ENCODE measurements around the gene KLK8. TPM values are rescaled to one million over a fixed set of nuclear protein-coding genes. Genes with fewer than 3 reads are reported as not detected.

The KLK8 gene
- polyA plus RNA-seq, 3 donors from 2014 or later, result not detected

DNA sequence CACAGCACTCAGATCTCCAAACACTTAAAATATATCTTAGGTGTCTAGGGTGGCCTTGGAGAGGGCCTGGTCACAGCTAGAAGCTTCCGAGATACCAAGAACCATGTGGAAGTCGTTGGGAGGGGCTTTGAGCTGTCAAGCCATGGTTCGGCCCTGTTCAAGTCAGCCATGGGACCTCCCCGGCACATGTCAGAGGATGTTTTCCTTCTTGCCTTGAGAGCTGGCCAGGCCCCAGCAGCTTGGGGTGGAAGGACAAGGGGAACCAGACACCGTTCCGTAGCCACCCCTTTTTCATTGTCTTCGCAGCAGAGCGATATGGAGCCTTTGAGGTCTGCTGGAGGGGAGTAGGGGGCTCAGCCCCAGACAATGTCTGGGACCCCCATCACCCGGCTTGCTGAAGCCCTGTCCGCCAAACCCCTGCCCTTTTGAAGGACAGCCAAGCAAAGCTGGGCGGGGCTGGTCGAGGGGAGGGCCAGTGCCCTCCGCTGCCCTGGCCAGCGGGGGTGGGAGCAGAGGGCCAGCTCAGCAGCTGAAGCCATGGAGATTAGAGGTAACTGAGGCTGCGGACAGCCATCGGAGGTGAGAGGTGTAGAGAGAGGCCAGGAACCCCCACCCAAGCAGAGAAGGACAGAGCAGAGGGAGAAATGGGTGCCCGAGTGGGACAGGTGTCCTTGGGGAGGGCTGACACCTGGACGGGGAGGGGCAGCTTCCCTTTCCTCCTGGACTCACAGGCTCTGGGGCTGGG, 24.6 kb upstream of the KLK8 start:
- no peak overlapping the region for H3K4me3 Mint-ChIP-seq
- H3K27ac Mint-ChIP-seq, result no peak overlapping the region
- peaks cover 0 to 4% (median 0%) of the 10 kb centered on the region in 6 donors for H3K9me3 Mint-ChIP-seq
- H3K36me3 Mint-ChIP-seq, result peaks cover 0 to 4% (median 3%) of the 10 kb centered on the region in 3 donors
- H3K4me1 Mint-ChIP-seq, result peaks cover 0 to under 1% of the 10 kb centered on the region in 2 donors
- H3K27me3 Mint-ChIP-seq (ENCODE audit: low read depth in 3 of 3), result peaks cover 2 to 16% (median 14%) of the 10 kb centered on the region in 3 donors
- DNase-seq, result no peak

DNA sequence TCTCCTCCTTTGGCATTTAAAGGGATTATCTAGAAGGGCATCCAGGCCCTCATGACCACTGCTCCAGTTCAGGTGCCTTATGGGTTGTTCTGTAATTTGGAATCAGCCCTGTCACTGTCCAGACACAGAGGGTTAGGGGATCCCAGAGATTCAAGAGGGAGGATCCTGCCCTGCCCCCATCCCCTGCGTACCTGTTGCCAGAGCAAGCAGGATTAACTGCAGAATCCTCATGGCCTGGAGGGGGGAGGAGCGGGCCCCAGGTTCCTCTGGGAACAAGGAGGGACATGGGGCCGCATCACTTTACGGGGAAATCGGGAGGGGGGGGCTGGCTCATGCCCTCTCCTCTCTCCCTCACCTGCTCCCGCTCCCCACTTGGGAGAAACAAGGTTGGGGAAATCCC, 24.0 kb upstream of the KLK8 start:
- Mint-ChIP-seq H3K4me3 (no peak overlapping the region), H3K36me3 (peaks cover 0 to 4% (median 3%) of the 10 kb centered on the region in 3 donors), H3K27me3 (ENCODE audit: low read depth in 3 of 3) (peaks cover 2 to 16% (median 14%) of the 10 kb centered on the region in 3 donors), H3K27ac (no peak overlapping the region), H3K4me1 (peaks cover 0 to 2% of the 10 kb centered on the region in 2 donors), H3K9me3 (peaks cover 0 to 2% (median 0%) of the 10 kb centered on the region in 6 donors)
- no peak for DNase-seq

DNA sequence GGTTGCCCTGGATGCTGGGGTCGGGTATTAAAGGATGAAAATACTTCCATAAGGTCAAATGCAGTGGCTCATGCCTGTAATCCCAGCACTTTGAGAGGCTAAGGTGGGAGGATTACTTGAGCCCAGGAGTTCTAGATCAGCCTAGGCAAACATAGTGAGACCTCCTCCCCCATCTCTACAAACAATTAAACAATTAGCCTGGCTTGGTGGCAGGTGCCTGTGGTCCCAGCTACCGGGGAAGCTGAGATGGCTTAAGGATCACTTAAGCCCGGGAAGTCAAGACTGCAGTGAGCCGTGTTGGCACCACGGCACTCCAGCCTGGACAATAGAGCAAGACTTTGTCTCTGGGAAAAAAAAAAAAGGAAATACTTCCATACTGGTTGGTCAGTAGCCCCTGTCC, 23.5 kb upstream of the KLK8 start:
- DNase-seq, result no peak
- Mint-ChIP-seq H3K27me3 (ENCODE audit: low read depth in 3 of 3) (peaks cover 6 to 16% (median 14%) of the 10 kb centered on the region in 3 donors), H3K4me3 (no peak overlapping the region), H3K36me3 (peaks cover 0 to 4% (median 3%) of the 10 kb centered on the region in 3 donors), H3K27ac (no peak overlapping the region), H3K4me1 (peaks cover 3 to 5% of the 10 kb centered on the region in 2 donors), H3K9me3 (peaks cover 0 to 2% (median 0%) of the 10 kb centered on the region in 6 donors)

DNA sequence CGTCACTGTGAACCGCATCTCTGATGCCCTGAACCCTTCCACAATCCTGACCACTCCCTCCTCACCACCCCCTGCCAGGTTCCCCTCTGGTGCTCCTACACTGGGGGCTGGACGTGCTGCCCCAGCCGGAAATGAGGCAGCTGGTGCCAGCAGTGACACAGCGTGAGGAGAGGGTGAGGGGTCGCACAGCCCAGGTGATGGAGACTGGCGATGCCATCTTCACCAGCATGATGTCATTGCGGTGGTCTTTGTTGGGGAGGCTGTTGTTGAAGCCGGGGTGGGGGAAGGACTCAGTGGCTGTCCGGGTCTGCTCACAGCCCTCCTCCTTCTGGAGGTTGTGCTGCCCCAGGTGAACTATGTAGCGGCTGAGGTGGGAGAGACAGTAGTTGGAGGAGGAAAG, 22.5 kb upstream of the KLK8 start:
- peaks cover 10 to 16% (median 13%) of the 10 kb centered on the region in 3 donors for H3K27me3 Mint-ChIP-seq (ENCODE audit: low read depth in 3 of 3)
- DNase-seq, result no peak
- H3K9me3 Mint-ChIP-seq, result peaks cover 0 to 2% (median 0%) of the 10 kb centered on the region in 6 donors
- H3K4me1 Mint-ChIP-seq, result peaks cover 6% of the 10 kb centered on the region in 2 donors
- no peak overlapping the region for H3K27ac Mint-ChIP-seq
- peaks cover 0 to 4% (median 3%) of the 10 kb centered on the region in 3 donors for H3K36me3 Mint-ChIP-seq
- H3K4me3 Mint-ChIP-seq, result no peak overlapping the region

DNA sequence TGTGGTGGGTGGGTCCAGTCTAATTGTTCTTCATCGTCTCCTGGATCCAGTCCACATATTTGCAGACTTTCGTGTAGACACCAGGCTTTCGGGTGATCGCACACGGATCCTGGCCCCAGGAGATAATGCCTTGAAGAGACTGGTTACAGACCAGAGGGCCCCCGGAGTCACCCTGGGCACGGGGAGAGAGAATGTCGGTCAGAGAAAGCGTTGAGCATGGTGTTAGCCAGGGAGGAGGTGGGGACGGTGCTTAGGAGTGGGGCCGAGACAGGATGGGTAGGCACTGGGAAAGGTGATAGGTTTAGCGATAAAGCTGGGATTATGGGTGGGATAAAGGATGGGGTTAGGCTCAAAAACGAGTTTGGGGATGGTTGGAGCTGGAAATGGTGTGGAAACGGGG, 21.1 kb upstream of the KLK8 start:
- H3K27ac Mint-ChIP-seq, result peak overlapping the region in 1 of 6 donors; percentile 58
- peaks cover 3 to 7% (median 4%) of the 10 kb centered on the region in 3 donors for H3K36me3 Mint-ChIP-seq
- H3K4me3 Mint-ChIP-seq, result no peak overlapping the region
- peaks cover 0 to 3% (median 0%) of the 10 kb centered on the region in 6 donors for H3K9me3 Mint-ChIP-seq
- H3K4me1 Mint-ChIP-seq, result peaks cover 14 to 19% of the 10 kb centered on the region in 2 donors
- H3K27me3 Mint-ChIP-seq (ENCODE audit: low read depth in 3 of 3), result peaks cover 13 to 23% (median 16%) of the 10 kb centered on the region in 3 donors
- no peak for DNase-seq

DNA sequence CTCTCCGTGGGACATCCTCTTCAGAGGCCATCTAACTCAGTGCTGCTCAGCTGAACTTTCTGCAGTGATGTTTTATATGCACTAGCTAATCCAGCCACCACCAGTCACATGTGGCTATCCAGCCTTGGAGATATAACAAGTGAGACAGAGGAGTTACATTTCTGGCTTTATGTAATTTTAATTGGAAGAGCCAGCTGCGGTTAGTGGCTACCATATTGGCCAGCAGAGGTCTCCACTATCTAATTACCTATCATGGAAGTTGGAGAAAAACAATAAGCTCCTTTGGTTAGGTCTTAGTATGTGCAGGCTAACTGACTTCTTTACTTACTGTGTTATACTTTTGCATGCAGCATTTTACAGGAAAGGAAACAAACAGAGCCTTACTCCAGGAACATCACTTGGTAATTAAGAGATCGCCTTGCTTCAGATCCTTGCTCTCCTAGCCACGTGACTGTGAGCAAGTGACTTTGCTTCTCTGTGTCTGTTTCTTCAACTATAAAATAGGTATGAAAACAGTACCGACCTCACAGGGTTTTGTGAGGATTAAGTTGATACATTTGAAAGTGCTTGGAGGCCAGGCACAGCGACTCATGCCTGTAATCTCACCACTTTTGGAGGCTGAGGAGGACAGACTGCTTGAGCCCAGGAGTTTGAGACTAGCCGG, 19.7 kb upstream of the KLK8 start:
- peaks cover 0 to 4% (median 3%) of the 10 kb centered on the region in 3 donors for H3K36me3 Mint-ChIP-seq
- peaks cover 17 to 25% (median 20%) of the 10 kb centered on the region in 3 donors for H3K27me3 Mint-ChIP-seq (ENCODE audit: low read depth in 3 of 3)
- DNase-seq, result peak in 2 of 3 donors; percentile 12 to 22
- H3K27ac Mint-ChIP-seq, result no peak overlapping the region
- peaks cover 20 to 30% of the 10 kb centered on the region in 2 donors for H3K4me1 Mint-ChIP-seq
- peaks cover 0 to 3% (median 0%) of the 10 kb centered on the region in 6 donors for H3K9me3 Mint-ChIP-seq
- no peak overlapping the region for H3K4me3 Mint-ChIP-seq

DNA sequence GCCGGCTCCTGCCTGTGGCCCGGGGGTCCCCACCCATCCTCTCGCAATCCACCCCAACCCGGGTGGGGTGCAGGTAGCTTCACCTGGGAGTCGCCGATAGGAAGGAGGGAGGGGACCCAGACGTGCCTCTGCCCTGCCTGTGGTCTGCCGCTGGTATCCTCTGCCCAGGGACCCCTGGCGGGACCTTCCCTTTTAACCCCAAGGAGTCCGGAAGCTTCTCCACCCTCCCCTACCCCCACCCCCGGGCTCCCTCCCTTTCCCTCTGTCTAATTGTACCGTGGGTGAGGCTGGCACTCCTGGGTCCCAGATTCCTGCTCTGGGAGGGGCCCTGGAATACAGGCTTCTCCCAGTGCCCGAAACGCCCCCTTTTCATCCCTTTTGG, 18.1 kb upstream of the KLK8 start, which contains the start of gene KLK10:
Gene KLK10, minus strand, starts transcription at position 166 of the 382 bp plus-strand sequence. CDS start 579 bp downstream, outside the sequence.
- Mint-ChIP-seq H3K36me3 (peaks cover 0 to 4% (median 3%) of the 10 kb centered on the region in 3 donors), H3K27me3 (ENCODE audit: low read depth in 3 of 3) (peaks cover 20 to 26% (median 22%) of the 10 kb centered on the region in 3 donors), H3K4me3 (peak within 1 kb of the TSS; percentile 75 to 91 (median 86)), H3K4me1 (peaks cover 20 to 30% of the 10 kb centered on the region in 2 donors), H3K27ac (no peak within 1 kb of the TSS), H3K9me3 (peaks cover 0 to 3% (median 0%) of the 10 kb centered on the region in 6 donors)
- DNase-seq, result no peak

DNA sequence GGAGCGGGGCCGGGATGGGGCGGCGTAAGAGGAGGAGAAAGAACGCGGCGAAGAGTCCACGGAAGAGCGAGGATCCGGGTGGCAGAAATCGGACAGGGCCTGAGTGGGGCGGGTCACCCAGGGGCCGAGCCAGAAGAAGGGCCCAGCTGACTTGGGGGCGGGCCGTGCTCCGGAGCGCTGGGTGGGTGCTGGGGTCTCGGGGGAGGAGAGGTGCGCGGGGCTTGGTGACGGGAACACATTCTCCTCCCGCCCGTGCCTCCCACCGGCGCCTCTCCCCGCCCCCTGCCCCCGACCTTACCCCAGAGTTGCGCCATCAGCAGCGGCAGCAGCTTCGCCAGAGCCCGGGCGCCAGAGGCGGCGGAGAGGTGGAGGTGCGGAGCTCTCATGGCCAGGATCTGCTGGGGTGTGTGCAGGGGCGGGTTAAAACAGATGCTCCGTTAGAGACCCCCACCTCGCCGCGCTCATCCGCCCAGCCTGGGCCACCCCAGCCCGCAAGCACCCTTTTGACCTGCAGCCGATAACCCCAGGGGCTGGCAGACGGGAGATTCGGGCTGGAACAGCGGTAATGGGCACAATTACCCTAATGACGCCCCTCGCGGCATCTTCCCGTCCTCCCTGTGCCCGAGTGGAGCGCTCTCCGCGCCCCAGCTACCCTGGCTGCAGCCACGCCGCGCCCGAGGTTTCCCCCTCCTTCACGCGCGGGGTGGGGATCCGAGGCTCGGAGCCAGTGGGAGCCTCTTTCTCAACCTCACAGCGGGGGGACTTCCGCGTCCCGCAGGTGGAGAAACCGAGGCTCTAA, 17.5 kb upstream of the KLK8 start:
- Mint-ChIP-seq H3K27ac (no peak overlapping the region), H3K4me3 (peak overlapping the region; percentile 75 to 91 (median 86)), H3K27me3 (ENCODE audit: low read depth in 3 of 3) (peaks cover 19 to 26% (median 20%) of the 10 kb centered on the region in 3 donors), H3K9me3 (peaks cover 0 to 3% (median 0%) of the 10 kb centered on the region in 6 donors), H3K4me1 (peaks cover 20 to 30% of the 10 kb centered on the region in 2 donors), H3K36me3 (peaks cover 0 to 4% (median 3%) of the 10 kb centered on the region in 3 donors)
- no peak for DNase-seq

DNA sequence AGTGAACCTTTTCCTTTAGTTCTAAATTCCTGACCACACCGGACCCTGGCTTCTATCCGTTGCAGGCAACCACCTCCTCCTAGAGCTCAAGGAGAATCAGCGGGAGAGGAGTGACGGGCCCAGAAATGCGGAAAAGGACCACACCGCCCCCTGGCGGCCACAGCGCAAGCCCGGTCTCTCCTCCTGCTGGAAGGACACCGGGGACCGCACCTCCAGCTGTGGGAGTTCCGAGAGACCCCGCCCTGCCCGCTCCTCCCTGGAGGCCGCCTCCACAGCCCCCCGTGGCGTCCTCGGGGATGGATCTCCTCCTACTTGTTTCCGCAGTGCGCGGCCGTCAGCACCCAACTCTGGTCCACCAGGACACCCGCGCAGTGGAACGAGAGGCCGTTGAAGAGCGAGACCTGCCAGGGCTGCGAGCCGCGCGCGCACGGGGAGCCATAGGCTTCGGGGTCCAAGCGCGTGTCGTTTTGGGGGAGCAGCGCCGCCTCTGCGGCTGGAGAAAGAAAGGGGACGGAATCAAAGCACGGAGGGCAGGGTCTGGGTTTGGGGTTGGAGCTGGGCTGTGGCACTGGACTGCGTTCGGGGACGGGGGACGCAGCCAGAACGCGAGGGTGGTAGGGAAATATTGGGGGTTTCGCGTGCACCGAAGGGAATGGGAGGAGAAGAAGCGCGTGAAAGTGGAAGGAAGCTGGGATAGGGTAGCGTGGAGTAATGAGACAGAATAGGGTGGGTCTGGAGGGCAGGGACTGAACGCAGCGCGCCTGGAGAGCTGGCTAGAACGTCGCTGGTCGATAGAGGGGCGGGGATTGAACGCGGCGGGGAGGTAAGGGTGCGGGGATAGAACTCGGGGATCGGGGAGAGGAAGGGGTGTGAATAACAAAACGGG, 15.6 kb upstream of the KLK8 start:
- DNase-seq, result peak in 2 of 3 donors; percentile 36 to 37
- Mint-ChIP-seq H3K27ac (no peak overlapping the region), H3K27me3 (ENCODE audit: low read depth in 3 of 3) (peaks cover 18 to 25% (median 24%) of the 10 kb centered on the region in 3 donors), H3K4me1 (peaks cover 20 to 30% of the 10 kb centered on the region in 2 donors), H3K9me3 (peaks cover 0 to 1% (median 0%) of the 10 kb centered on the region in 6 donors), H3K36me3 (peaks cover 0 to 4% (median 3%) of the 10 kb centered on the region in 3 donors), H3K4me3 (peak overlapping the region in 4 of 5 donors; percentile 52 to 73 (median 60))

DNA sequence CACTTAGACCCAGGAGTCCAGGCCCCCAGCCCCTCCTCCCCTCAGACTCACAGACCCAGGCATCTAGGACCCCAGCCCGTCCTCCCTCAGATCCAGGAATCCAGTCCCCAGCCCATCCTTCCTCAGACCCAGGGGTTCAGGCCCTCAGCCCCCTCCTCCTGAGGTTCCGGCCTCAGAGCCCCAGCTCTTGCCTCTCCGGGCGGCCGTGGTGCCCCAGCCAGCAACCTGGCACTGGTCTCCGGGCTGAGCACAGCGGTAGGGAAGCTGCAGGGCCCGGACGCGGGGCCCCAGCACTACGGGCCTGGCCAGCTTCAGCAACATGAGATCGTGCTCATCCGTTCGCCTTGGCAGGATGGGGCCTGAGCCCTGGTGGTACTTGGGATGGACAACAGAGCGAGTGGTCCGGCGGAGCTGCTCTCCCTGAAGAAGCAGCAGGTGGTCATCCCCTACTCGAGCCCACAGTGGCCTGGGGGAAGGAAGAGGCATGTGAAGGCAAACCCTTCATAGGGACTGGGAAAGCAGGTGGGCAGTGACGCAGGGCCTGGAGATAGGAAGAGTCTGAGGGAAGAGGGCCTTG, 14.4 kb upstream of the KLK8 start:
- Mint-ChIP-seq H3K4me3 (peak overlapping the region in 1 of 5 donors; percentile 57), H3K9me3 (peaks cover 0 to 1% (median 0%) of the 10 kb centered on the region in 6 donors)
- DNase-seq, result no peak

DNA sequence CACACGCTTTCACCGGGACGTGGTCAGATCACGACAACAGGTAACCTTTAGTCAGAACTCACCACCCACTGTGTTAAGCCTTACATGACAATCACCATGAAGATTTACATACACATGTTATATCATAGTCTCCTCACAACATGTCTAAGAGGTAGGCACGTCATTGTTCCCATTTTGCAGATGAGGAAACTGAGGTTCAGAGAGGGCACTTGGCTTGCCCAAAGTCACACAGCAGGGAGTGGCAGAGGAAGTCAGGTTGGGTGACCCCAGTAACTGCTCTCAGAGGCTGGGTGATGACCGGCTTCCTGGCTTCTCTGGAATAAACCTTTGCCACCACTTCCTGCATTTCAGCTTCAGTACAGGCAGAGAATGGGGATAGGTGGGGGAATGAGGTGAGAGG, 12.8 kb upstream of the KLK8 start:
- Mint-ChIP-seq H3K27ac (no peak overlapping the region), H3K36me3 (peaks cover 0 to 4% (median 3%) of the 10 kb centered on the region in 3 donors), H3K4me1 (peaks cover 14 to 24% of the 10 kb centered on the region in 2 donors), H3K9me3 (peaks cover 0 to 3% (median 0%) of the 10 kb centered on the region in 6 donors), H3K4me3 (no peak overlapping the region), H3K27me3 (ENCODE audit: low read depth in 3 of 3) (peaks cover 18 to 22% (median 20%) of the 10 kb centered on the region in 3 donors)
- no peak for DNase-seq

More for the DNA sequence above, 14.4 kb upstream of the KLK8 start:
- H3K36me3 Mint-ChIP-seq, result peaks cover 0 to 4% (median 3%) of the 10 kb centered on the region in 3 donors
- peaks cover 17 to 30% of the 10 kb centered on the region in 2 donors for H3K4me1 Mint-ChIP-seq
- no peak overlapping the region for H3K27ac Mint-ChIP-seq
- peaks cover 18 to 25% (median 22%) of the 10 kb centered on the region in 3 donors for H3K27me3 Mint-ChIP-seq (ENCODE audit: low read depth in 3 of 3)

DNA sequence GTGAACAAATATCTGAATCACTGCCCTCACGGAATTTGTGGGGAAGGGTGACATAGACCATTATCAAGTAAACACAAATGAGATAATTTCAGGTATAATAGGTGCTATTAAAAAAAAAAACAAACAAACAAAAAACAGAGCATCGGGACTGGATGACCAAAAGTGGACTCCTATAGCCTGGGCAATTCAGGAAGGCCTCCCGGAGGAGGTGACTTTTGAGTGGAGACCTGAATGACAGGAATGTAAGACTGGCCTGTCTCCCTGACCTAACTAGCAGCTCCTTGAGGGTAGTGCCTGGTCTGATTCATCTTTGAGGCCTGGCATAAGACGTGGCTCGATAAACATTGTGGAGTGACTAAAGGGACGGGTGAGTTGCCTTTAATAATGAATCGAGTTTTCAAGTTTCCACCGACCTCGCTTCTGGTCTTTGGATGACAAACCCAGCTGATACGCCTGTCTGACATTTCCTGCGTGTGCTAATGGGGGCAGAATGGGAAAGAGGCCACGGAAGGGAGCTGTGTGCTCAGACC, 11.3 kb upstream of the KLK8 start:
- H3K27me3 Mint-ChIP-seq (ENCODE audit: low read depth in 3 of 3), result peaks cover 12 to 18% (median 18%) of the 10 kb centered on the region in 3 donors
- H3K4me3 Mint-ChIP-seq, result no peak overlapping the region

More for the DNA sequence above, 11.3 kb upstream of the KLK8 start:
- Mint-ChIP-seq H3K9me3 (peaks cover 0 to 1% (median 0%) of the 10 kb centered on the region in 6 donors), H3K4me1 (peaks cover 7 to 13% of the 10 kb centered on the region in 2 donors), H3K27ac (no peak overlapping the region), H3K36me3 (no peaks in the 10 kb centered on the region)
- no peak for DNase-seq
